Measurements from ENCODE around the gene WNT8B. TPM values are rescaled to one million over a fixed set of nuclear protein-coding genes. Genes with fewer than 3 reads are reported as not detected.

WNT8B gene
- total and polyA plus RNA-seq, 10 of the 15 experiments (the other 5 are each of a cell fraction or from before 2014, with no cell fraction given) = not detected

- peak; percentile 81 for DNase-seq (ENCODE audit: low read depth, low spot score)
- ChIA-PET CTCF (interaction anchor here (0.8 to 7.5 kb wide), 34 partner anchors 12 to 581 kb away, joined by 3 to 312 read pairs (median 4); partner anchors contain the start of genes PKD2L1 and SCD), POLR2A (interaction anchor here (1.2 kb wide), 1 partner anchor 106 kb away, joined by 3 read pairs; no protein-coding TSS in a partner anchor), SMC1A (ENCODE audit: uncharacterized antibody, unreplicated experiment) (interaction anchor here (0.6 to 6.1 kb wide), 25 partner anchors 16 to 660 kb away, joined by 3 to 277 read pairs (median 4); partner anchors contain the start of genes NDUFB8, PKD2L1 and SCD), RAD21 (ENCODE audit: unreplicated experiment) (interaction anchor here (0.8 to 6.4 kb wide), 10 partner anchors 56 to 587 kb away, joined by 3 to 214 read pairs (median 5); partner anchors contain the start of gene SCD)
- intact Hi-C loops (cut with micrococcal nuclease; ENCODE audit: unreplicated experiment) = loop anchor here (1.0 to 10.0 kb wide), 4 partner anchors 75 to 586 kb away; no protein-coding TSS in a partner anchor
- no peaks in the 10 kb centered on the region for H3K36me3 ChIP-seq (ENCODE audit: control insufficient read depth in 2 of 2, insufficient read depth in 2 of 2, low read length in 1 of 2)
- H4K20me1 ChIP-seq (ENCODE audit: control insufficient read depth, insufficient read depth) = no peaks in the 10 kb centered on the region
- H3K27ac ChIP-seq (ENCODE audit: control insufficient read depth, insufficient read depth) = no peak overlapping the region
- no peaks in the 10 kb centered on the region for H3K27me3 ChIP-seq (replicated peaks in 1 of 2; ENCODE audit: control insufficient read depth in 2 of 2, insufficient read depth in 2 of 2, low read length in 1 of 2)
- BruUV-seq (replicated peaks) = no TSS peak
- in situ Hi-C loops (cut with MboI) = loop anchor here (5.0 kb wide), 1 partner anchor 91 kb away; no protein-coding TSS in a partner anchor
- no peaks in the 10 kb centered on the region for H3K4me1 ChIP-seq (ENCODE audit: control insufficient read depth, insufficient read depth, low read length)
- ATAC-seq = peak; percentile 96
- H3K9ac ChIP-seq (ENCODE audit: control insufficient read depth, insufficient read depth, low read length) = no peak overlapping the region
- H3K9me3 ChIP-seq (replicated peaks; ENCODE audit: control insufficient read depth, insufficient read depth, low read length) = no peaks in the 10 kb centered on the region
- 23% methylated on average over 13 of the region's 13 CpGs for WGBS (ENCODE audit: insufficient coverage, insufficient replicate concordance, low lambda C conversion rate, missing lambda C conversion rate)
- H3K4me3 ChIP-seq = no peak overlapping the region
- H3K4me2 ChIP-seq (ENCODE audit: control insufficient read depth, insufficient read depth) = no peak overlapping the region
- H3K79me2 ChIP-seq (ENCODE audit: control insufficient read depth, insufficient read depth, low read length) = no peaks in the 10 kb centered on the region
- FAIRE-seq = peak; percentile 100
- peak overlapping the region; percentile 39; the same call in 1 of the 2 replicates for H2AFZ ChIP-seq (ENCODE audit: control insufficient read depth, low read depth, low read length)
- no peak for TF ChIP-seq BACH1 (IDR thresholded peaks at IDR 0.05; ENCODE audit: borderline replicate concordance)
- TF ChIP-seq, protein P1, sequence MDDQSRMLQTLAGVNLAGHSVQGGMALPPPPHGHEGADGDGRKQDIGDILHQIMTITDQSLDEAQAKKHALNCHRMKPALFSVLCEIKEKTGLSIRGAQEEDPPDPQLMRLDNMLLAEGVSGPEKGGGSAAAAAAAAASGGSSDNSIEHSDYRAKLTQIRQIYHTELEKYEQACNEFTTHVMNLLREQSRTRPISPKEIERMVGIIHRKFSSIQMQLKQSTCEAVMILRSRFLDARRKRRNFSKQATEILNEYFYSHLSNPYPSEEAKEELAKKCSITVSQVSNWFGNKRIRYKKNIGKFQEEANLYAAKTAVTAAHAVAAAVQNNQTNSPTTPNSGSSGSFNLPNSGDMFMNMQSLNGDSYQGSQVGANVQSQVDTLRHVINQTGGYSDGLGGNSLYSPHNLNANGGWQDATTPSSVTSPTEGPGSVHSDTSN (IDR thresholded peaks at IDR 0.05; ENCODE audit: insufficient replicate concordance, low read depth, low read length) = no peak
- TF ChIP-seq SKIL (IDR thresholded peaks at IDR 0.05; ENCODE audit: low read depth, poor library complexity, severe bottlenecking) = peak; percentile 60
- no peak for TF ChIP-seq EED (IDR thresholded peaks at IDR 0.05; ENCODE audit: low read depth)
- TF ChIP-seq CTCF (IDR thresholded peaks at IDR 0.05 in 2 of 3, conservative IDR thresholded peaks at IDR 0.05 in 1 of 3; ENCODE audit: control insufficient read depth in 2 of 3, extremely low read depth in 1 of 3, insufficient read depth in 1 of 3, low read depth in 3 of 3, low read length in 3 of 3) = peak; percentile 96 to 100 (median 100); a peak in 5 of 6 replicates
- TF ChIP-seq YY1 (IDR thresholded peaks at IDR 0.05; ENCODE audit: low read depth, low read length) = peak; percentile 77
- TF ChIP-seq, protein P2, sequence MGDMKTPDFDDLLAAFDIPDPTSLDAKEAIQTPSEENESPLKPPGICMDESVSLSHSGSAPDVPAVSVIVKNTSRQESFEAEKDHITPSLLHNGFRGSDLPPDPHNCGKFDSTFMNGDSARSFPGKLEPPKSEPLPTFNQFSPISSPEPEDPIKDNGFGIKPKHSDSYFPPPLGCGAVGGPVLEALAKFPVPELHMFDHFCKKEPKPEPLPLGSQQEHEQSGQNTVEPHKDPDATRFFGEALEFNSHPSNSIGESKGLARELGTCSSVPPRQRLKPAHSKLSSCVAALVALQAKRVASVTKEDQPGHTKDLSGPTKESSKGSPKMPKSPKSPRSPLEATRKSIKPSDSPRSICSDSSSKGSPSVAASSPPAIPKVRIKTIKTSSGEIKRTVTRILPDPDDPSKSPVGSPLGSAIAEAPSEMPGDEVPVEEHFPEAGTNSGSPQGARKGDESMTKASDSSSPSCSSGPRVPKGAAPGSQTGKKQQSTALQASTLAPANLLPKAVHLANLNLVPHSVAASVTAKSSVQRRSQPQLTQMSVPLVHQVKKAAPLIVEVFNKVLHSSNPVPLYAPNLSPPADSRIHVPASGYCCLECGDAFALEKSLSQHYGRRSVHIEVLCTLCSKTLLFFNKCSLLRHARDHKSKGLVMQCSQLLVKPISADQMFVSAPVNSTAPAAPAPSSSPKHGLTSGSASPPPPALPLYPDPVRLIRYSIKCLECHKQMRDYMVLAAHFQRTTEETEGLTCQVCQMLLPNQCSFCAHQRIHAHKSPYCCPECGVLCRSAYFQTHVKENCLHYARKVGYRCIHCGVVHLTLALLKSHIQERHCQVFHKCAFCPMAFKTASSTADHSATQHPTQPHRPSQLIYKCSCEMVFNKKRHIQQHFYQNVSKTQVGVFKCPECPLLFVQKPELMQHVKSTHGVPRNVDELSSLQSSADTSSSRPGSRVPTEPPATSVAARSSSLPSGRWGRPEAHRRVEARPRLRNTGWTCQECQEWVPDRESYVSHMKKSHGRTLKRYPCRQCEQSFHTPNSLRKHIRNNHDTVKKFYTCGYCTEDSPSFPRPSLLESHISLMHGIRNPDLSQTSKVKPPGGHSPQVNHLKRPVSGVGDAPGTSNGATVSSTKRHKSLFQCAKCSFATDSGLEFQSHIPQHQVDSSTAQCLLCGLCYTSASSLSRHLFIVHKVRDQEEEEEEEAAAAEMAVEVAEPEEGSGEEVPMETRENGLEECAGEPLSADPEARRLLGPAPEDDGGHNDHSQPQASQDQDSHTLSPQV (IDR thresholded peaks at IDR 0.05) = no peak
- no peak for TF ChIP-seq USF2 (IDR thresholded peaks at IDR 0.05; ENCODE audit: borderline replicate concordance, low read depth, low read length)
- peak; percentile 47; the same call in 1 of the 3 replicates for TF ChIP-seq POU2F2 (IDR thresholded peaks at IDR 0.05; ENCODE audit: borderline replicate concordance, low read depth, low read length)
Observed at GRCh38 chr10:100433253-100434240, 29.3 kb upstream of the WNT8B start.

Data from GM12878 (cell line).